ENCODE measurements around the gene STK11. TPM values are rescaled to one million over a fixed set of nuclear protein-coding genes. Genes with fewer than 3 reads are reported as not detected.

STK11 gene
- total RNA-seq, 4 donors from 2014 or later, result 98.4 to 135 (median 117) TPM

DNA sequence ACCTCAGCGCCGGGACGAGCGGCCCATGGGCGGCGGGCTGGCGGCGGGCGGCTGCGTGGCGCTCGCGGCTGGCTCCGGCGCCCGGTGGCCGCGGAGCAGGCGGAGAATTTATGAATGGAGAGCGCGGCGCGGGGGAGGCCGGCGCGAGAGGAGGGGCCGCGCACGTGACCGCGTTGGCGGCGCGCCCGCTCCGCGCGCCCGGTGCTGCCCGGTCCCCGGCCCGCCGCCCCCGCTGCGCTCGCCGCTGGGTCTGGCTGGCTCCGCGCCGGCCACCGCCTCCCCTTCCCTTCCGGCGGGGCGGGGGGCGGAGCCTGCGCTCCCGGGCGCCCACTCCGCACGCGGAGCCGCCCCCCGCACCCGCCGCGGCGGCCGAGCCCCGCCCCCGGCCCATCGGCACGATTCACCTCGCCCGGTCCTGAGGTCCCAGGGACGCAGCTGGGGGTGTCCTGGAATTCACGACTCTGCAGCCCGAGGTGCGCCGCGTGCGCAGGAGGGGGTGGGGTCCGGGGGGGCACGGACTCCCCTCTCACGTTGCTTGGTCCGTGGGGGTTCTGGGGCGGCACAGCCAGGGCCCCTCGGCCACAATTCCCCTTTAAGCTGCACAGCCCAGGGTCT lies 32.3 kb downstream of the STK11 start, which contains the start of gene CBARP:
CBARP (minus strand) TSS at position 252 of the 615 bp plus-strand sequence. CDS start 1,905 bp downstream, outside the sequence.
- no peaks in the 10 kb centered on the region for H3K9me3 ChIP-seq
- peak in 1 of 3 donors; percentile 54 for DNase-seq
- peak within 1 kb of the TSS in 2 of 4 donors; percentile 22 to 38 for H3K27ac ChIP-seq
- no peaks in the 10 kb centered on the region for H3K36me3 ChIP-seq
- H3K4me3 ChIP-seq, result peak within 1 kb of the TSS; percentile 24 to 61 (median 54)
- H3K27me3 ChIP-seq, result peaks cover 0 to 21% of the 10 kb centered on the region in 2 donors
- H3K4me1 ChIP-seq, result peaks cover 4 to 66% (median 36%) of the 10 kb centered on the region in 4 donors
- TF ChIP-seq POLR2A (IDR thresholded peaks at IDR 0.05), result no peak
- TF ChIP-seq, protein P1, sequence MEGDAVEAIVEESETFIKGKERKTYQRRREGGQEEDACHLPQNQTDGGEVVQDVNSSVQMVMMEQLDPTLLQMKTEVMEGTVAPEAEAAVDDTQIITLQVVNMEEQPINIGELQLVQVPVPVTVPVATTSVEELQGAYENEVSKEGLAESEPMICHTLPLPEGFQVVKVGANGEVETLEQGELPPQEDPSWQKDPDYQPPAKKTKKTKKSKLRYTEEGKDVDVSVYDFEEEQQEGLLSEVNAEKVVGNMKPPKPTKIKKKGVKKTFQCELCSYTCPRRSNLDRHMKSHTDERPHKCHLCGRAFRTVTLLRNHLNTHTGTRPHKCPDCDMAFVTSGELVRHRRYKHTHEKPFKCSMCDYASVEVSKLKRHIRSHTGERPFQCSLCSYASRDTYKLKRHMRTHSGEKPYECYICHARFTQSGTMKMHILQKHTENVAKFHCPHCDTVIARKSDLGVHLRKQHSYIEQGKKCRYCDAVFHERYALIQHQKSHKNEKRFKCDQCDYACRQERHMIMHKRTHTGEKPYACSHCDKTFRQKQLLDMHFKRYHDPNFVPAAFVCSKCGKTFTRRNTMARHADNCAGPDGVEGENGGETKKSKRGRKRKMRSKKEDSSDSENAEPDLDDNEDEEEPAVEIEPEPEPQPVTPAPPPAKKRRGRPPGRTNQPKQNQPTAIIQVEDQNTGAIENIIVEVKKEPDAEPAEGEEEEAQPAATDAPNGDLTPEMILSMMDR (IDR thresholded peaks at IDR 0.05), result no peak

DNA sequence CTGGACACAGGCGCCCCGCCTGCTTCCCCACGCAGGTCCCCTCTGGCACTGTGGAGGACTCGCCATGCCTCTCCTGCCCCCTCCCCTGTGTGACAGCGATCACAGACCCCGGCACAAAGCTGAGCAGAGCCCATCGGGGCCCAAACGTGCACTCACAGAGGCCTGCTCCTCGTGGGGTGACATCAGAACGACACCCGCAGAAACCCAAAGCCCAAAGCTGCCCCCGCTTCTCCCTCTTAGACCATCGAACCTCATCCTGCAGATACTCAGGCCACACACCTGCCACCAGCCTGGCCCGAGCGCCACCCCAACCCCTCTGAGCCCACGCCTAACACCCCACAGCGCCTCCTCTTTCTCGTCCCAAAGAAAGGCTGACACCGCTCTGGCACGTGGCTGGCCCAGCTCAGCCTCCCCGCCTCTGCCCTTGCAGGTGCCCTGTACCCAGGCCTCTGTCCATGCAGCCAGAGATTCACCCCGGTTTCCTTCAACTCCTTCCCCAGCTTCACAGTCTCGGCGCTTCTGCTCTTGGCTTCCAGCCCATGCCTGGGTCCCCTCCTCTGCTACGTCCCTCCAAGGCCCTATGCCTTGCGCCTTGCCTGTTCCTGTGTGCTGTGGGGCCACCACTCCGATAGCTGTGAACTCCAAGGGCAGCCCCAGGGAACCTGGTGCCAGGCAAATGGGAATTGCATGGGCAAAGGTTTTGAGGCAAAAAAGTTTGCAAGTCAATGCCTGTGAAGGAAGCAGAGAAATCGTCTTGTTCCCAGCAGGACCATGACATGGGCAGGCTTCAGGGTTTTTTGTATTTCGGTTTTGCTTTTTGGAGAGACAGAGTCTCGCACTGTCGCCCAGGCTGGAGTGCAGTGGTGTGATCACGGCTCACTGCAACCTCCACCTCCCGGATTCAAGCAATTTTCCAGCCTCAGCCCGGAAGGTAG lies 33.1 kb downstream of the STK11 start:
- Histone ChIP-seq H3K4me3 (peak overlapping the region in 3 of 4 donors; percentile 52 to 61 (median 56)), H3K27ac (peak overlapping the region in 2 of 4 donors; percentile 31 to 85), H3K4me1 (peaks cover 4 to 66% (median 40%) of the 10 kb centered on the region in 4 donors), H3K9me3 (no peaks in the 10 kb centered on the region), H3K27me3 (peaks cover 0 to 21% of the 10 kb centered on the region in 2 donors), H3K36me3 (peaks cover 0 to 3% (median 0%) of the 10 kb centered on the region in 3 donors)
- no peak for DNase-seq
- TF ChIP-seq, protein P1 (IDR thresholded peaks at IDR 0.05), result no peak
- no peak for TF ChIP-seq POLR2A (IDR thresholded peaks at IDR 0.05)

DNA sequence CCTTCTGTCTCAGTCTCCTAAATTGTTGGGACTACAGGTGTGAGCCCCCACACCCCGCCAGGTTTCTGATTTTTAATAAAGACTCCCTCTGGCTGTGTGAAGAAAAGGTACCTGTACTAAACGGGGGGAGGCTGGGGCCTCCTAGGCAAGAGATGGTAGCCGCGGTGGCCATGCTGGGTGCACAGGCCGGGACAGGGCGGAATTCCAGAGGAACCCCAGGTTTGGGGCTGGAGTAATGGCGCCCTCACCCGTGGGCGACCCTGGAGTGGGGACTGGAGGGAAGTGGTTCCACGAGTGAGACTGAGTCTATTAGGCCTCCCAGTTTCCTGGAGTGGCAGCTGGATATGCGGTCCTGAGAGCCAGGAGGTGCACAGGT lies 33.8 kb downstream of the STK11 start:
- TF ChIP-seq, protein P1 (IDR thresholded peaks at IDR 0.05), result no peak
- TF ChIP-seq POLR2A (IDR thresholded peaks at IDR 0.05), result no peak
- no peaks in the 10 kb centered on the region for H3K9me3 ChIP-seq
- peaks cover 4 to 66% (median 44%) of the 10 kb centered on the region in 4 donors for H3K4me1 ChIP-seq
- H3K4me3 ChIP-seq, result no peak overlapping the region
- peak overlapping the region; percentile 58 to 93 (median 82) for H3K27ac ChIP-seq
- DNase-seq, result peak in 1 of 3 donors; percentile 56
- peaks cover 0 to 9% (median 0%) of the 10 kb centered on the region in 3 donors for H3K36me3 ChIP-seq
- peaks cover 0 to 16% of the 10 kb centered on the region in 2 donors for H3K27me3 ChIP-seq

DNA sequence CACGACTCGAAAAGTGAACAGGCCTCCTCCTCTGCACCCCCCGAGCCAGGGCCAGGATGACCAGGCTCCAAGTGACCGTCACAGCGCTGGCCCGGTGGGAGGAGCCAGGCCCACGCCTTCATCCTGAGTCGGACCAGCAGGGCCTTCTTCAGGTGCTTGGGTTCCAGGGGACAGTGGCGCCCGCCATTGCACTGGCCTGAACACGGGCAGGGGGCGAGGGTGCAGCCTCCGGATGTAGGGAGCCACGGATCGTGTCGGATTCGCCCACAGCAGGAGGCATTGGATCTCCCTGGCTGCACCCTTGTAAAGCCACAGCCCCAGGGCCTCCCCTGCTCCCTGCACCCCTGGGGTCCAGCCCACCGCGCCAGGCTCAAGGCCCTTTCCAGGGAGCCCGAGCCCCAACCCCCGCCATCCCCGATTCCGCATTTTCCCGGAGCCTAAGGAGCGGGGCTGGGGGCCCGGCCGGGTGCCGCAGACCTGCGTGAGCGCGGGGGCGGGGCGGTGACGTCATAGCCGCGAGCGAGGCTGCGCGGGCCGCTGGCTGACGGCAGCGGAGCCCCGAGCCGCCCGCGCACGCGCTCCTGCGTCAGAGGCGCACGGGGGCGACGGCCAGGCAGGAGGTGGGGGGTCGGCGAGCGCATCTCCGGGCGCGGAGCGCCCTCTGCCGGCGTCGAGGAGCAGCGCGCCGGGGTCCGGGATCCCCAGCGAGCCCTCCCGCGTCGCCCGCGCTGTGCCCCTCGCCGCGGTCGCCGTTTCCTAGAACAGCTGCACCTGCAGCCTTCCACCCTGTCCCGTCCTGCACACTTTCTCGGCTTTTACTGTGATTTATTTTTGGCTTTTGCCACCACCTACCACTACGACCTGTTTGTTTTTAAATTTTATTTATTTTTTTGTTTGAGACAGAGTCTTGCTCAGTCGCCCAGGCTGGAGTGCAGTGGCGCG lies 34.5 kb downstream of the STK11 start:
- Histone ChIP-seq H3K27me3 (peaks cover 0 to 14% of the 10 kb centered on the region in 2 donors), H3K36me3 (peaks cover 0 to 9% (median 0%) of the 10 kb centered on the region in 3 donors), H3K4me1 (peaks cover 6 to 66% (median 50%) of the 10 kb centered on the region in 4 donors), H3K27ac (peak overlapping the region; percentile 58 to 93 (median 82)), H3K9me3 (no peaks in the 10 kb centered on the region), H3K4me3 (peak overlapping the region; percentile 22 to 97 (median 95))
- peak; percentile 83 to 93 (median 85) for DNase-seq
- no peak for TF ChIP-seq POLR2A (IDR thresholded peaks at IDR 0.05)
- TF ChIP-seq, protein P1 (IDR thresholded peaks at IDR 0.05), result peak; percentile 83 to 97 (median 95)
